Endothelial cell of umbilical vein (primary cell): Measurements from ENCODE around the gene NRCAM. TPM values are rescaled to one million over a fixed set of nuclear protein-coding genes. Genes with fewer than 3 reads are reported as not detected.

Source experiments
- BruUV-seq: library from RNA; stranded (reverse); fragments of 400-500 nt; replicated peaks from 2 replicates; lab custom pipeline; 2021; lab: Mats Ljungman, UMichigan
- CTCF ChIA-PET: fragments of 300-600, 350-600 bp; sonication (Branson Sonifier 250); formaldehyde crosslinking; loops from one replicate; lab custom pipeline; 2021; ENCODE audit warnings: antibody characterized with exemption, inconsistent platforms; lab: Charles Lee
- POLR2A ChIA-PET: fragments of 300-600, 350-600 bp; sonication (Branson Sonifier 250); formaldehyde crosslinking; loops from one replicate; lab custom pipeline; 2021; ENCODE audit warnings: antibody characterized with exemption, inconsistent platforms; lab: Charles Lee
- DNase-seq: peaks from one replicate; pipeline ENCODE4 v3.0.0-alpha.2; 2011; ENCODE audit warnings: low read depth, low spot score
- FAIRE-seq: peaks from 2 replicates; lab custom pipeline; 2011; peaks lifted over from hg19 to GRCh38; lab: Jason Lieb, UNC
- H2AFZ ChIP-seq: 2 replicates; pipeline ENCODE4 v1.6.0; 2012; ENCODE audit warnings: low read depth, low read length, control low read depth, inconsistent platforms
- H3K27ac ChIP-seq: 2 replicates; pipeline ENCODE4 v1.5.1; 2011; ENCODE audit warnings: low read depth, mild to moderate bottlenecking, control low read depth, low read length, moderate library complexity; ENCODE audit not compliant: insufficient read depth
- H3K27me3 ChIP-seq, 2 experiments: 2 replicates each; pipeline versions ENCODE4 v1.6.0 to v1.6.1; 2011; ENCODE audit warnings: low read length in 2 of 2, mixed read lengths in 1 of 2; ENCODE audit not compliant: control insufficient read depth in 2 of 2, insufficient read depth in 2 of 2
- H3K36me3 ChIP-seq, 2 experiments: 2 replicates in 1 of 2; 3 replicates in 1 of 2; pipeline ENCODE4 v1.5.1; 2011; ENCODE audit warnings: low read length in 2 of 2, mild to moderate bottlenecking in 1 of 2, moderate library complexity in 1 of 2; ENCODE audit not compliant: control insufficient read depth in 2 of 2, insufficient read depth in 2 of 2; ENCODE audit errors: extremely low read depth in 1 of 2
- H3K4me1 ChIP-seq: 3 replicates; pipeline ENCODE4 v1.5.1; 2011; ENCODE audit warnings: mild to moderate bottlenecking, low read length; ENCODE audit not compliant: control insufficient read depth, insufficient read depth; ENCODE audit errors: extremely low read depth
- H3K4me2 ChIP-seq: 2 replicates; pipeline ENCODE4 v1.6.1; 2011; ENCODE audit warnings: low read length, control low read depth, mixed read lengths; ENCODE audit not compliant: insufficient read depth
- H3K4me3 ChIP-seq, 3 experiments: fragments of 200-600 bp in 1 of 3; sonication (generic), shearing (Covaris generic) in 1 of 3; replicated peaks in 1 of 3; 2 replicates each; pipeline ENCODE4 v1.5.1; 2011 to 2016; ENCODE audit warnings: control low read depth in 3 of 3, low read length in 3 of 3, mild to moderate bottlenecking in 2 of 3, inconsistent platforms in 1 of 3, low read depth in 1 of 3, moderate library complexity in 1 of 3; ENCODE audit not compliant: insufficient read depth in 1 of 3
- H3K79me2 ChIP-seq: 2 replicates; pipeline ENCODE4 v1.6.0; 2012; ENCODE audit warnings: low read length, inconsistent platforms; ENCODE audit not compliant: control insufficient read depth, insufficient read depth
- H3K9ac ChIP-seq: replicated peaks from 2 replicates; pipeline ENCODE3; 2011; ENCODE audit warnings: low read length, control low read depth; ENCODE audit not compliant: insufficient read depth; ENCODE audit errors: extremely low read depth
- H3K9me1 ChIP-seq: replicated peaks from 3 replicates; pipeline ENCODE4 v1.6.0; 2011; ENCODE audit warnings: mild to moderate bottlenecking, low read length; ENCODE audit not compliant: control insufficient read depth, insufficient read depth; ENCODE audit errors: extremely low read depth
- H3K9me3 ChIP-seq: replicated peaks from 2 replicates; pipeline ENCODE4 v1.5.1; 2012; ENCODE audit warnings: low read length, inconsistent platforms; ENCODE audit not compliant: control insufficient read depth, insufficient read depth
- H4K20me1 ChIP-seq: replicated peaks from 2 replicates; pipeline ENCODE3; 2011; ENCODE audit warnings: mild to moderate bottlenecking, low read length; ENCODE audit not compliant: control insufficient read depth, insufficient read depth; ENCODE audit errors: extremely low read depth
- CTCF ChIP-seq, 2 donors: IDR thresholded peaks; 1 replicate in 1 of 2; 2 replicates in 1 of 2; pipeline ENCODE4 v1.5.1; 2011; ENCODE audit warnings: low read length in 2 of 2, mild to moderate bottlenecking in 2 of 2, moderate library complexity in 2 of 2, control low read depth in 1 of 2, inconsistent platforms in 1 of 2, low read depth in 1 of 2; ENCODE audit not compliant: insufficient read depth in 1 of 2; ENCODE audit errors: extremely low read depth in 1 of 2
- EZH2 ChIP-seq: IDR thresholded peaks from 2 replicates; pipeline ENCODE4 v1.6.1; 2012; ENCODE audit warnings: borderline replicate concordance, low read depth, mild to moderate bottlenecking, moderate library complexity, low read length, inconsistent platforms; ENCODE audit not compliant: severe bottlenecking
- FOS ChIP-seq: IDR thresholded peaks from 2 replicates; pipeline ENCODE4 v1.6.1; 2011; ENCODE audit warnings: mild to moderate bottlenecking, low read length, moderate library complexity, borderline replicate concordance; ENCODE audit not compliant: insufficient read depth
- GATA2 ChIP-seq: IDR thresholded peaks from 2 replicates; pipeline ENCODE4 v1.7.0; 2011; ENCODE audit warnings: low read depth, mild to moderate bottlenecking, moderate library complexity, mixed read lengths, low read length; ENCODE audit not compliant: insufficient read length, insufficient read depth
- JUN ChIP-seq: IDR thresholded peaks from 2 replicates; pipeline ENCODE4 v1.6.1; 2011; ENCODE audit warnings: borderline replicate concordance, low read depth; ENCODE audit not compliant: insufficient read length, insufficient read depth
- MYC ChIP-seq: IDR thresholded peaks from one replicate; pipeline ENCODE4 v1.6.1; 2011; ENCODE audit warnings: mild to moderate bottlenecking, low read depth, low read length
- POLR2A ChIP-seq: IDR thresholded peaks from 2 replicates; pipeline ENCODE4 v1.6.1; 2012; ENCODE audit warnings: low read depth, mild to moderate bottlenecking, control low read depth, low read length
- dilution Hi-C: fragments of 300-500 bp; cut with MboI; formaldehyde crosslinking; loops from one replicate; pipeline ENCODE4 v1.15.0; 2019; ENCODE audit warnings: low sequenced_read_pairs; ENCODE audit not compliant: extremely low pct_ligation_motif_present
- intact Hi-C: fragments of 100-400 bp; cut with micrococcal nuclease; formaldehyde crosslinking; loops from one replicate; pipeline ENCODE4 v1.10.0; 2022
- polyA plus RNA-seq, 4 experiments: library from polyadenylated mRNA; depleted of rRNA in 3 of 4; stranded (reverse) in 3 of 4; unstranded in 1 of 4; fragments of >200 nt; gene quantifications; 2 replicates each; pipeline versions ENCODE4 v1.2.1 to v1.2.3, GENCODE V29; 2011 to 2012; ENCODE audit warnings: missing spikeins in 1 of 4
- total RNA-seq: library from RNA; stranded (reverse); gene quantifications from 2 replicates; pipeline ENCODE4 v1.2.3, GENCODE V29; 2021
- TF ChIP-seq, protein P1 (sequence below): IDR thresholded peaks from 2 replicates; pipeline ENCODE4 v1.6.1; 2011; ENCODE audit not compliant: insufficient read depth, insufficient read length

The NRCAM gene
- total and polyA plus RNA-seq, 2 donors (not counting 3 experiments of a cell fraction or from before 2014, with no cell fraction given), result 26.0 to 47.6 TPM

- dilution Hi-C loops (no loop called here), intact Hi-C loops (no loop called here)
- Histone ChIP-seq H3K4me3 (no peak overlapping the region), H3K9me3 (no peaks in the 10 kb centered on the region), H3K27ac (no peak overlapping the region), H3K9ac (no peak overlapping the region), H3K4me2 (no peak overlapping the region), H3K36me3 (no peaks in the 10 kb centered on the region), H3K79me2 (peaks cover 16% of the 10 kb centered on the region), H3K4me1 (peaks cover 23% of the 10 kb centered on the region), H4K20me1 (no peaks in the 10 kb centered on the region), H3K27me3 (no peaks in the 10 kb centered on the region), H3K9me1 (no peaks in the 10 kb centered on the region), H2AFZ (no peak overlapping the region)
- FAIRE-seq, result no peak
- TF ChIP-seq JUN (no peak), MYC (no peak)
- no peak for DNase-seq
- CTCF ChIA-PET, result interaction anchor here (0.6 kb wide), 1 partner anchor 194 kb away, joined by 3 read pairs; no protein-coding TSS in a partner anchor
- POLR2A ChIA-PET, result no interaction called here
- no TSS peak for BruUV-seq
Measured at GRCh38 chr7:108303332-108303731, 152.9 kb downstream of the NRCAM start.

DNA sequence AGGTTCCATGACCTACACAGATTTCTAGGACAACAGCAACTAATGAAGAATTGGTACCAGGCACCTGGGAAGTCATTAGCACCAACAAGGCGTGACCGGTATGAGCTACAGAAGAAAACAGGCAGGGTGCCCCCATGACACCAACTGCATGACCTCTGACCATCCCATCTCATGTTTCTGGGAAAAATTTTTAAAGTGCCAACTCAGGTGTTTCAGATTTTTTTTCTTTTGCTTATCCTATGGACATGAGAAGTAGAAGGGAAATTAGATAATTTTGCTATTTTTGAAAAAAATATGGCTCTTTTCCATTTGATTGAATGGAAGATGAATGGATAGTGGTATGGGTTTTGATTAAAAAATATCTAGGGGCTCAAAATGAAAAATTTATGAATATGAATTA is 154.8 kb downstream of the NRCAM start:
- no peak for DNase-seq
- no peaks in the 10 kb centered on the region for H3K27me3 ChIP-seq
- TF ChIP-seq FOS (no peak), EZH2 (no peak), CTCF (IDR thresholded peaks at IDR 0.05; ENCODE audit: extremely low read depth in 1 of 2, insufficient read depth in 1 of 2, low read depth in 1 of 2, low read length in 2 of 2) (no peak), POLR2A (no peak), MYC (no peak), GATA2 (no peak)
- TF ChIP-seq, protein P1, sequence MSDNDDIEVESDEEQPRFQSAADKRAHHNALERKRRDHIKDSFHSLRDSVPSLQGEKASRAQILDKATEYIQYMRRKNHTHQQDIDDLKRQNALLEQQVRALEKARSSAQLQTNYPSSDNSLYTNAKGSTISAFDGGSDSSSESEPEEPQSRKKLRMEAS, result no peak
- no peaks in the 10 kb centered on the region for H3K9me1 ChIP-seq
- peaks cover 5% of the 10 kb centered on the region for H3K79me2 ChIP-seq
- H2AFZ ChIP-seq, result no peak overlapping the region
- no peaks in the 10 kb centered on the region for H3K9me3 ChIP-seq
- intact Hi-C loops, result no loop called here
- dilution Hi-C loops, result no loop called here
- no peak overlapping the region for H3K4me3 ChIP-seq
- CTCF ChIA-PET, result interaction anchor here (0.8 to 1.6 kb wide), 3 partner anchors 8 to 17 kb away, joined by 3 read pairs; no protein-coding TSS in a partner anchor
- no peak overlapping the region for H3K9ac ChIP-seq
- no peak overlapping the region for H3K4me2 ChIP-seq
- no TSS peak for BruUV-seq
- H3K36me3 ChIP-seq, result no peaks in the 10 kb centered on the region
- peaks cover 29% of the 10 kb centered on the region for H3K4me1 ChIP-seq
- no peaks in the 10 kb centered on the region for H4K20me1 ChIP-seq
- no peak for FAIRE-seq
- H3K27ac ChIP-seq, result no peak overlapping the region
- POLR2A ChIA-PET, result no interaction called here
